GM19468 (cell line): ENCODE results near the gene PIK3C2G.
"Not testable (repeated sequence)": the region's sequence is repeated elsewhere in the genome, so short reads cannot be mapped to it uniquely, and the experiment has no call there.

Experiments used
- ATAC-seq: cut with Tn5 transposase; IDR thresholded peaks from one replicate; pipeline ENCODE4 v1.9.1; 2021; ENCODE audit warnings: mild to moderate bottlenecking, moderate library complexity, moderate number of reproducible peaks; ENCODE audit not compliant: unreplicated experiment; ENCODE audit errors: extremely low read depth

Gene PIK3C2G

DNA sequence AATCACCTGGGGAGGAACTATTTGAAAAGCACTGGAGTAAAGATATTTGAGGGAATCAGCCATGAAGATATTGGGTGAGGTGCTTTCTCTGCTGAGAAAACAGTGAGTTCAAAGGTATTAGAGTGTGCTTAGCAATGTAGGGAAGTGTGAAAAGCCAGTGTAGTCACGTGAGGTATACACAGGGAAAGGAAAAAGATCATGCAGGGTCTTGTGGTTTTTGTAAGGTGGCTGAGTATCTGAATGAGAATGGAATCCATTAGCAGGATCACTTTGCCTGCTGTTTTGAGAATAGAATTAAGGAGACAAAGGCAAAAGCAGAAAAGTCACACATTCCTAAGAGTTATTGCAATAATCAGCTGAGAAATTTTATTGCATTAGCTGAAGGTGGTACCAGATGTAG, 193.0 kb downstream of the PIK3C2G start:
- no peak for ATAC-seq

- ATAC-seq: no peak
These were observed 195.0 kb downstream of the PIK3C2G start for GRCh38 chr12:18456344-18456743.

DNA sequence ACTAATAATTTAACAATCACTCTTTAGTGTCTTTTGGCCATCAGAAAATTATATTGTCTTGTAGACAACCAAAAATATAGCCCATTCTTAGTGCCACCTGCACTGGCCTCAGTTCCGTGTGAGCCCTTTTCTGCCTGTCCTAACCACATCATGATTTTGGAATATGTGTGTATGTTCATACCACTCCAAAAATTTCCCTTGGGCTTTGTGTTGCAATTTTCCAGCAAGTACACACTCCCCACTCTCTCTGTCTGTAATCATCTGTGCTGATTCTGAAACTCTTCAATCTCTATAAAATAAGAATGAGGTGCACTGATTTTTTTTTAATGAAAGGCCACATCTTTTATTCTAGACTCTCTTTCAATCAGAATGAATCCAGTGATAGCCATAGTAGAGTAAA, 196.0 kb downstream of the PIK3C2G start:
- ATAC-seq: no peak

DNA sequence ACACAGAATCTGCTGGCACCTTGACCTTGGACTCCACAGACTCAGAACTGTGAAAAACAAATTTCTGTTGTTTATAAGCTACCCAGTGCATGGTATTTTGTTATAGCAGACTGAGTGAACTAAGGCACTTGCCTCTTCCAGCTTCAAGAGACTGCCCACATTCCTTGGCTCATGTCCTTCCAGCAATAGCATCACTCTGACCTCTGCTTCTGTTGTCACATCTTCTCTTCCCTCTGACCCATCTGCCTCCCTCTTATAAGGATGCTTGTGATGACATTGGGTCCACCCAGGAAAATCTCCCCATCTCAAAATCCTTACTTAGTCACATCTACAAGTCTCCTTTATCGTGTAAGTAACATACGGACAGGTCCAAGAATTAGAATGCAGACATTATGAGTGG, 200.4 kb downstream of the PIK3C2G start:
- no peak for ATAC-seq

DNA sequence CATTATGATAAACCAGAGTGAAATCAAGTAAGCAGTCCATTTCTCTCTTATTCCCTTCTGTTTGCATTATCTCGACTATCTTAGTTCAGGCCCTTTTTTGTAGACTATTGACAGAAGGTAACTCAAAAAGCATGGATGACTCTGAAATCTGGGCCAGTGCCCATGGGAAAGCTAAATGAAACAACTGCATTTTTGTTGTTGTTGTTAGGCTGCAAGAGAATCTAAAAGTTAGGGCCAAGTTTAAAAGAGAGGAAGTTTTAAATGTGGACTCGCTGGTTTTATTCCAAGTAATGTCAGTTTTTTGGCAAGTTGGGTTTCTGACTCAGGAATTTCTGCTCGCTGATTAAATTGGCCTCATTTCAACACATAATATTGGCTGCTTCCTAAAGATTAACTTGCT, 201.1 kb downstream of the PIK3C2G start:
- no peak for ATAC-seq

- ATAC-seq: no peak
These were observed 206.4 kb downstream of the PIK3C2G start for GRCh38 chr12:18467620-18468245.

- ATAC-seq: no peak
These were observed 207.1 kb downstream of the PIK3C2G start for GRCh38 chr12:18468246-18469075.

- ATAC-seq: no peak
These were observed 208.9 kb downstream of the PIK3C2G start for GRCh38 chr12:18470251-18470650.

GRCh38 chr12:18472304-18472703, 211.0 kb downstream of the PIK3C2G start:
- ATAC-seq: no peak

- ATAC-seq: no peak
These were observed 211.5 kb downstream of the PIK3C2G start for GRCh38 chr12:18472806-18473205.

- ATAC-seq: no peak
These were observed 215.5 kb downstream of the PIK3C2G start for GRCh38 chr12:18476861-18477260.

- ATAC-seq: no peak
These were observed 217.9 kb downstream of the PIK3C2G start for GRCh38 chr12:18479256-18479655.

- ATAC-seq: no peak
These were observed 221.3 kb downstream of the PIK3C2G start for GRCh38 chr12:18482601-18483120.

- ATAC-seq: no peak
These were observed 222.5 kb downstream of the PIK3C2G start for GRCh38 chr12:18483698-18484325.

- ATAC-seq: no peak
These were observed 224.7 kb downstream of the PIK3C2G start for GRCh38 chr12:18486036-18486435.

GRCh38 chr12:18487509-18487908, 226.2 kb downstream of the PIK3C2G start:
- no peak for ATAC-seq

DNA sequence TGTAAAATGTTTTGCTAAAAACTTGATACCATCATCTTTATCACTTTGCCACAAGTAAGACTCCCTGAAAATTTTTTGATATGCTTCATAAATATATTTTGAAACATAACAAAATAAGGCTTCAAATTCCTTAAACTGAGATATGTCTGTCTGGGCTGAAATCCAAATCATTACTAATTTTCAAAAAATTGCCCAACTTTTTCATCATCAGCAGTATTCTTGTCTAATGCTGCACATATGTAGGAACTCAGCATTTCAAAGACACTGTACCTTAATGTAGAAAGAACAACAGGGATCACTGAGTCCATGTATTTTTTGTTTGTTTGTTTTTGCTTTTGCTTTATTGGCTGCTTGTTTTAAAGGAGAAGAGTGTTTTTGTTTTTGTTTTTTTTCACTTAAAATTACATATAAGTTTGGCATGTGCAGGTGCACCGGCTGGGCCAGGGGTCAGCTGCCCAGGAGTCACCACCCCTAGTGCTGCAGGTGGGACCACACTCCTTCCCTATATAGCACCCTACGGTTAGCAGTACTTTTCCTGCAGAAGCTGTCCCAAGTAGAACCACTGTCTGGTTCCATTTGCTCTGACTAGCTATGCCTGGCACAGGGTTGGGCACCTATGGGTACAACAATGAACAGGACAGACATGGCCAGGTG, 231.2 kb downstream of the PIK3C2G start:
- no peak for ATAC-seq

- no peak for ATAC-seq
These were observed 234.8 kb downstream of the PIK3C2G start for GRCh38 chr12:18496156-18496555.

DNA sequence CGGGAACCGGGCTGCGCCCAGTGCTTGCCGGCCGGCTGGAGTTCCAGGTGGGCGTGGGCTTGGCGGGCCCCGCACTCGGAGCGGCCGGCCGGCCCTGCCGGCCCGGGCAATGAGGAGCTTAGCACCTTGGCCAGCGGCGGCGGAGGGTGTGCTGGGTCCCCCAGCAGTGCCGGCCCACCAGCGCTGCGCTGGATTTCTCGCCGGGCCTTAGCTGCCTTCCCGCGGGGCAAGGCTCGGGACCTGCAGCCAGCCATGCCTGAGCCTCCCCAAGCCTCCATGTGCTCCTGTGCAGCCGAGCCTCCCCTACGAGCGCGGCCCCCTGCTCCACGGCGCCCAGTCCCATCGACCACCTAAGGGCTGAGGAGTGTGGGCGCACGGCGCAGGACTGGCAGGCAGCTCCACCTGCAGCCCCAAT, 238.8 kb downstream of the PIK3C2G start:
- not testable (repeated sequence) for ATAC-seq

- ATAC-seq: not testable (repeated sequence)
These were observed 239.4 kb downstream of the PIK3C2G start for GRCh38 chr12:18500736-18501135.
